NCI-H526 (cell line): ENCODE results near the gene MAN2B1.

Experiments
- DNase-seq, 2 experiments: peaks; one replicate each; lab custom pipeline; 2025; lab: John Stamatoyannopoulos, UW

MAN2B1 gene

GRCh38 chr19:12617646-12618045 is 48.9 kb downstream of the MAN2B1 start:
- no peak for DNase-seq

DNA sequence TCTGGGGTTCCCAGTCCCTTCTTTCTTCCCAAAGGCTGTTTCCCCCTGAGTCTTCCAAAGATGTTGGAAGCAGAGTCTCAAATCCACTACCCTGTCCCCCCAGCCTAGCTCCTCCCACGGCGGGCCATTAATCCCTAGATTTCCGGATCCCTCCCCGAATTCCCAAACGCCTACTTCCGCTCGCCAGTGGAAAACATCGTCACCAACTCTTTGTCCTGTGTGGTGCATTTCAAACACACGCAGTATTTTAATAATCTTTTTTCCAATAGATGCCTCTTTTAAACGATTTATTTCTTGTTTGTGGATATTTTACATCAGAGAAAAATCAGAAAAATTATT is 55.2 kb downstream of the MAN2B1 start:
- DNase-seq, result peak in 1 of 2 experiments; percentile 55

DNA sequence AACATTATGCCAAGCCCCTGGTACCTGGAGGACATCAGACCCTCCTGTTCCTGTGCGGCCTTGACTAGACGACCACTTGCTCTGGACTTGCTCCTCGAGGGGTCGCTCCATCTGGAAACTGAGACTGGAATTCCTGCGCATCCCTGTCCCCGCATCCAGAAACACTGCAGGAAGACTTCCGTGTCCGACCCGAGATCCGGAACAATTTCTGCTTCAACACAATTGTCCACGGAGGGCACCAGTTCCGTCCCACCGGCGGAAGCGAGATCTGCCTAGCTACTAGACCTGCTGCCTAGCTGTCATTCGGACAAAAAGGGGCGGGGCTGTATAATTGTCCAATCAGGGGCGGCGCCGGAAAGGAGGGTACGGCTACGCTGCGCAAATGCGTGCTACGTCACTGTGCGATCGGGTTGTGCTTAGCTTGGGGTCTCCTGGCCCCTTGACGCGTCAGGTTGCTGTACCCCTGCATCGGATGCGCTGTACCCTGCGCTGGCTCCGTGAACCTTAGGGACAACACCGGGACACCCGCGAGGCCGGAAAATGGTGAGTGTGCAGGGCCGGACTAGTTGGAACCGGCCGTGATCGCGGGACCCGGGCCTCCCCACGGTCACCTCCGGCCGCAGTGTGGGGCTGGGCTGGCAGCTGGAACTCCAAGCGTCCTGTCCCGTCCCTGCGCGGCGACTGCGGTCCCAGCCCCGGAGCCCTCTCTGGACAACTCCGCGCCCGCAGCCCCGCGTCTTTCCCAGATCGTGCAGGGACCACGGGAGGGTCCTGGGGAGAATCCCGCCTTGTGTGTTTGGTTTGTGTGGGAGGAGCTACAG is 55.8 kb downstream of the MAN2B1 start, which contains the start of the genes ZNF490 and ZNF791:
TSS of gene ZNF490 (minus strand) at position 274 of the 821 bp plus-strand sequence. CDS start at position 141, 133 bp downstream.
TSS of gene ZNF791 (plus strand) at position 381 of the 821 bp plus-strand sequence. CDS start at position 541, 160 bp downstream.
- peak; percentile 91 to 97 for DNase-seq

- no peak for DNase-seq
These were observed 58.9 kb downstream of the MAN2B1 start for GRCh38 chr19:12607631-12608030.

DNA sequence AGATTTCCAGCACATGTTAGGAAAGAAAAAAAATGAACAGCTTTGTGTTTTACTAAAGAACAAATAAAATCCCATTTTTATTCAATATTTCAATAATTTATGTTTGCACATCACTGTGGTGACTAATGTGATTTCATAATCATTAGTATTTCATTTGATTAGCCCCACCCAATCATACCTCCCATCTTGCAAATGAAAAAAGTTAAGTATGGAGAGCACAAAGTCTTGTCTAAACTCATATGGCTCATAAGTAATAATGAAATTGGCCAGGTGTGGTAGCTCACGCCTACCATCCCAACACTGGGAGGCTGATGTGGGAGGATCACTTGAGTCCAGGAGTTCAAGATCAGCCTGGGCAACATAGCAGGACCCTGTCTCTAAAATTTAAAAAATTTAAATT is 59.7 kb downstream of the MAN2B1 start:
- DNase-seq, result no peak

- no peak for DNase-seq
These were observed 62.8 kb downstream of the MAN2B1 start for GRCh38 chr19:12603714-12604113.

DNA sequence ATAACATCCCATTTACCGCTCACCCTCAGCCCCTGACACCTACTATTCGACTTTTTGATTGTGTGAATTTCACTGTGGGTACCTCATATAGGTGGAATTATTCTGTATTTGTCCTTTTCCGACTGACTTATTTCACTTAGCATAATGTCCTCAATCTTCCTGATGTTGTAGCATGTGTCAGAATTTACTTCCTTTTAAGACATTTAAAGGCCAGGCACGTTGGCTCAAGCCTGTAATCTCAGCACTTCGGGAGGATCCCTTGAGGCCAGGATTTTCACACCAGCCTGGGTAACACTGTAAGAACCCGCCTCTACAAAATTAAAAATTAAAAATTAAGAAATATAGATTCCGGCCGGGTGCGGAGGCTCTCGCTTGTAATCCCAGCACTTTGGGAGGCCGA is 68.9 kb downstream of the MAN2B1 start:
- no peak for DNase-seq

- DNase-seq, result peak in 1 of 2 experiments; percentile 0
These were observed 69.5 kb downstream of the MAN2B1 start for GRCh38 chr19:12596927-12597548.
